ENCODE results near the gene GNPDA2. TPM values are rescaled to one million over a fixed set of nuclear protein-coding genes. Genes with fewer than 3 reads are reported as not detected.

The GNPDA2 gene
- total and polyA plus RNA-seq, 2 experiments from 2014 or later = 8.8 to 20.3 TPM

GRCh38 chr4:44663539-44664263 is 62.7 kb downstream of the GNPDA2 start:
- H3K36me3 ChIP-seq (replicated peaks; ENCODE audit: insufficient read depth, low read depth) = no peaks in the 10 kb centered on the region
- H3K9me2 ChIP-seq (replicated peaks; ENCODE audit: insufficient read depth) = no peaks in the 10 kb centered on the region
- no peak for DNase-seq (ENCODE audit: low spot score)
- no peak for TF ChIP-seq EZH2 (IDR thresholded peaks at IDR 0.05; ENCODE audit: borderline replicate concordance)
- TF ChIP-seq, protein P1, sequence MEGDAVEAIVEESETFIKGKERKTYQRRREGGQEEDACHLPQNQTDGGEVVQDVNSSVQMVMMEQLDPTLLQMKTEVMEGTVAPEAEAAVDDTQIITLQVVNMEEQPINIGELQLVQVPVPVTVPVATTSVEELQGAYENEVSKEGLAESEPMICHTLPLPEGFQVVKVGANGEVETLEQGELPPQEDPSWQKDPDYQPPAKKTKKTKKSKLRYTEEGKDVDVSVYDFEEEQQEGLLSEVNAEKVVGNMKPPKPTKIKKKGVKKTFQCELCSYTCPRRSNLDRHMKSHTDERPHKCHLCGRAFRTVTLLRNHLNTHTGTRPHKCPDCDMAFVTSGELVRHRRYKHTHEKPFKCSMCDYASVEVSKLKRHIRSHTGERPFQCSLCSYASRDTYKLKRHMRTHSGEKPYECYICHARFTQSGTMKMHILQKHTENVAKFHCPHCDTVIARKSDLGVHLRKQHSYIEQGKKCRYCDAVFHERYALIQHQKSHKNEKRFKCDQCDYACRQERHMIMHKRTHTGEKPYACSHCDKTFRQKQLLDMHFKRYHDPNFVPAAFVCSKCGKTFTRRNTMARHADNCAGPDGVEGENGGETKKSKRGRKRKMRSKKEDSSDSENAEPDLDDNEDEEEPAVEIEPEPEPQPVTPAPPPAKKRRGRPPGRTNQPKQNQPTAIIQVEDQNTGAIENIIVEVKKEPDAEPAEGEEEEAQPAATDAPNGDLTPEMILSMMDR (IDR thresholded peaks at IDR 0.05; ENCODE audit: poor library complexity) = no peak
- no peak for TF ChIP-seq EZH2phosphoT487 (IDR thresholded peaks at IDR 0.05; ENCODE audit: low read depth, severe bottlenecking, unreplicated experiment)
- H2AFZ ChIP-seq = no peak overlapping the region
- H4K20me1 ChIP-seq (ENCODE audit: insufficient read depth, poor library complexity, severe bottlenecking) = no peaks in the 10 kb centered on the region
- no peak overlapping the region for H3K4me3 ChIP-seq
- H3K4me2 ChIP-seq = no peak overlapping the region
- no peaks in the 10 kb centered on the region for H3K79me2 ChIP-seq
- H3K27me3 ChIP-seq = no peaks in the 10 kb centered on the region
- no peaks in the 10 kb centered on the region for H3K4me1 ChIP-seq (ENCODE audit: insufficient read depth)
- no peaks in the 10 kb centered on the region for H3K9me3 ChIP-seq (ENCODE audit: low read depth)
- 93% methylated on average over 20 of the region's 20 CpGs for WGBS (ENCODE audit: low lambda C conversion rate, missing lambda C conversion rate)
- H3K27ac ChIP-seq = no peak overlapping the region

DNA sequence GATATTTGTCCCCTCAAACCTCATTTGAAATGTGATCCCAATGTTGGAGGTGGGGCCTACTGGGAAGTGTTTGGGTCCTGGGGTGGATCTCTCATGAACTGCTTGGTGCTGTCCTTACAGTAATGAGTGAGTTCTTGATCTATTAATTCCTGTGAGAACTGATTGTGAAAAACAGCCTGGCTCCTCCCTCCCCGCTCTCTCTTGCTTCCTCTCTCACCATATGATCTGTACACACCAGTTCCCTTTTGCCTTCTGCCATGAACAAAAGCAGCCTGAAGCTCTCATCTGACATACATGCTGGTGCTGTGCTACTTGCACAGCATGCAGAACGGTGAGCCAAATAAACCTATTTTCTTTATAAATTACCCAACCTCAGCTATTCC is 63.7 kb downstream of the GNPDA2 start:
- Histone ChIP-seq H3K79me2 (no peaks in the 10 kb centered on the region), H3K9me3 (ENCODE audit: low read depth) (no peaks in the 10 kb centered on the region), H3K27me3 (no peaks in the 10 kb centered on the region), H3K36me3 (replicated peaks; ENCODE audit: insufficient read depth, low read depth) (no peaks in the 10 kb centered on the region), H3K27ac (no peak overlapping the region), H4K20me1 (ENCODE audit: insufficient read depth, poor library complexity, severe bottlenecking) (no peaks in the 10 kb centered on the region), H2AFZ (no peak overlapping the region), H3K4me1 (ENCODE audit: insufficient read depth) (no peaks in the 10 kb centered on the region), H3K4me3 (no peak overlapping the region), H3K9me2 (replicated peaks; ENCODE audit: insufficient read depth) (no peaks in the 10 kb centered on the region), H3K4me2 (no peak overlapping the region)
- DNase-seq (ENCODE audit: low spot score) = no peak
- TF ChIP-seq EZH2 (IDR thresholded peaks at IDR 0.05; ENCODE audit: borderline replicate concordance) = no peak
- 47% methylated on average over 2 of the region's 2 CpGs for WGBS (ENCODE audit: low lambda C conversion rate, missing lambda C conversion rate)

GRCh38 chr4:44661940-44662622 is 64.3 kb downstream of the GNPDA2 start:
- no peak overlapping the region for H3K27ac ChIP-seq
- no peaks in the 10 kb centered on the region for H3K9me3 ChIP-seq (ENCODE audit: low read depth)
- H3K4me1 ChIP-seq (ENCODE audit: insufficient read depth) = no peaks in the 10 kb centered on the region
- H4K20me1 ChIP-seq (ENCODE audit: insufficient read depth, poor library complexity, severe bottlenecking) = no peaks in the 10 kb centered on the region
- H3K4me2 ChIP-seq = no peak overlapping the region
- H3K36me3 ChIP-seq (replicated peaks; ENCODE audit: insufficient read depth, low read depth) = no peaks in the 10 kb centered on the region
- no peaks in the 10 kb centered on the region for H3K79me2 ChIP-seq
- TF ChIP-seq, protein P1 (IDR thresholded peaks at IDR 0.05; ENCODE audit: poor library complexity) = no peak
- TF ChIP-seq EZH2phosphoT487 (IDR thresholded peaks at IDR 0.05; ENCODE audit: low read depth, severe bottlenecking, unreplicated experiment) (no peak), EZH2 (IDR thresholded peaks at IDR 0.05; ENCODE audit: borderline replicate concordance) (no peak)
- H3K4me3 ChIP-seq = no peak overlapping the region
- H3K27me3 ChIP-seq = no peaks in the 10 kb centered on the region
- WGBS (ENCODE audit: low lambda C conversion rate, missing lambda C conversion rate) = 90% methylated on average over 1 of the region's 1 CpG
- no peak for DNase-seq (ENCODE audit: low spot score)
- no peak overlapping the region for H2AFZ ChIP-seq
- H3K9me2 ChIP-seq (replicated peaks; ENCODE audit: insufficient read depth) = no peaks in the 10 kb centered on the region

DNA sequence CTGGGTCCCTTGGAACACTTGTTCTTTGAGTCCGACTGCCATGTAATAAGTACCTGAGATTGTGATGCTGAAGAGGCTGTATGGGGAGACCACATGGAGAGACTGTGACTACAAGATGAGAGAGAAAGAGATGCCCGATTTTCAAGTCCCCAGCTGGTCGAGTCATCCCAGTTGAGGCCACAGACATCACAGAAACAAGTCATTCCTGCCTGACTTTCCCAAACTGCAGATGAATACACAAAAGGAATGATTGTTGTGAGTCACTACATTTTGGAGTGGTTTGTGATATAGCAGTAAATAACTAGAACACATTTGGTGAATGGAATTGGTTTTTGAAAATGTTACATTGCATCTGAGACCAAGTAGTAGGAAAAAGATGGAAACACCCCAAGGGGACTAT is 66.0 kb downstream of the GNPDA2 start:
- no peak for TF ChIP-seq EZH2 (IDR thresholded peaks at IDR 0.05; ENCODE audit: borderline replicate concordance)
- no peak for TF ChIP-seq EZH2phosphoT487 (IDR thresholded peaks at IDR 0.05; ENCODE audit: low read depth, severe bottlenecking, unreplicated experiment)
- TF ChIP-seq, protein P1 (IDR thresholded peaks at IDR 0.05; ENCODE audit: poor library complexity) = no peak
- Histone ChIP-seq H3K36me3 (replicated peaks; ENCODE audit: insufficient read depth, low read depth) (no peaks in the 10 kb centered on the region), H3K4me3 (no peak overlapping the region), H3K4me2 (no peak overlapping the region), H4K20me1 (ENCODE audit: insufficient read depth, poor library complexity, severe bottlenecking) (no peaks in the 10 kb centered on the region), H3K27me3 (no peaks in the 10 kb centered on the region), H3K79me2 (no peaks in the 10 kb centered on the region), H2AFZ (no peak overlapping the region), H3K9me2 (replicated peaks; ENCODE audit: insufficient read depth) (no peaks in the 10 kb centered on the region), H3K4me1 (ENCODE audit: insufficient read depth) (no peaks in the 10 kb centered on the region), H3K9me3 (ENCODE audit: low read depth) (no peaks in the 10 kb centered on the region), H3K27ac (no peak overlapping the region)
- 57% methylated on average over 3 of the region's 3 CpGs for WGBS (ENCODE audit: low lambda C conversion rate, missing lambda C conversion rate)
- DNase-seq (ENCODE audit: low spot score) = no peak

Data from hepatocyte (in vitro differentiated cells).